ENCODE data around the gene CXorf66. TPM values are rescaled to one million over a fixed set of nuclear protein-coding genes. Genes with fewer than 3 reads are reported as not detected.

The CXorf66 gene
- total and polyA plus RNA-seq, 9 of the 15 experiments (the other 6 are each of a cell fraction or from before 2014, with no cell fraction given), result not detected

DNA sequence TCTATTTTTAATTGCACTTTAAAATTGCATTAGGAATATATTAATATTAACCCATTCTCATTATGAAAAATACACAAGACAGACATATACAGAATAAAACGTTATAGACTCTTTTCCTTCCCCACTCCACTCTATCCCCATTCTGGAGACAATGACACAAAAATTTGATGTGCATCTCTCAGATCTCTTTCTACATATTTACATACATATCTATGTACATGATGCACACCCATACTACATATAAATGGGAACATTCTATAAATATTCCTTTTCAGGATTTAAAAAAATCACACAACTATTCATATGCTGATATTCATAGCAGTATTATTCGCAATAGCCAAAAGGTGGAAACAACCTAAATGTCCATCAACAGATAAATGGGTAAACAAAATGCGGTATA lies 2.4 kb upstream of the CXorf66 start:
- intact Hi-C loops (cut with micrococcal nuclease), result loop anchor here (10.0 kb wide), 1 partner anchor 383 kb away; no protein-coding TSS in a partner anchor
- TF ChIP-seq MYC (IDR thresholded peaks at IDR 0.05; ENCODE audit: low read depth, low read length), result no peak
- no peak for TF ChIP-seq MYC (CRISPR knock-in tag; IDR thresholded peaks at IDR 0.05; ENCODE audit: borderline replicate concordance, low read depth)
- TF ChIP-seq, protein P1, sequence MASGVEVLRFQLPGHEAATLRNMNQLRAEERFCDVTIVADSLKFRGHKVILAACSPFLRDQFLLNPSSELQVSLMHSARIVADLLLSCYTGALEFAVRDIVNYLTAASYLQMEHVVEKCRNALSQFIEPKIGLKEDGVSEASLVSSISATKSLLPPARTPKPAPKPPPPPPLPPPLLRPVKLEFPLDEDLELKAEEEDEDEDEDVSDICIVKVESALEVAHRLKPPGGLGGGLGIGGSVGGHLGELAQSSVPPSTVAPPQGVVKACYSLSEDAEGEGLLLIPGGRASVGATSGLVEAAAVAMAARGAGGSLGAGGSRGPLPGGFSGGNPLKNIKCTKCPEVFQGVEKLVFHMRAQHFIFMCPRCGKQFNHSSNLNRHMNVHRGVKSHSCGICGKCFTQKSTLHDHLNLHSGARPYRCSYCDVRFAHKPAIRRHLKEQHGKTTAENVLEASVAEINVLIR (CRISPR knock-in tag; IDR thresholded peaks at IDR 0.05), result no peak
- TF ChIP-seq ZNF311 (CRISPR knock-in tag; IDR thresholded peaks at IDR 0.05), result no peak
- TF ChIP-seq EP400 (IDR thresholded peaks at IDR 0.05), result no peak
- TF ChIP-seq MTA2 (IDR thresholded peaks at IDR 0.05; ENCODE audit: low read depth), result no peak
- TF ChIP-seq, protein P2, sequence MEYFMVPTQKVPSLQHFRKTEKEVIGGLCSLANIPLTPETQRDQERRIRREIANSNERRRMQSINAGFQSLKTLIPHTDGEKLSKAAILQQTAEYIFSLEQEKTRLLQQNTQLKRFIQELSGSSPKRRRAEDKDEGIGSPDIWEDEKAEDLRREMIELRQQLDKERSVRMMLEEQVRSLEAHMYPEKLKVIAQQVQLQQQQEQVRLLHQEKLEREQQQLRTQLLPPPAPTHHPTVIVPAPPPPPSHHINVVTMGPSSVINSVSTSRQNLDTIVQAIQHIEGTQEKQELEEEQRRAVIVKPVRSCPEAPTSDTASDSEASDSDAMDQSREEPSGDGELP (CRISPR knock-in tag; IDR thresholded peaks at IDR 0.05; ENCODE audit: borderline replicate concordance), result no peak
- no peak for TF ChIP-seq HDAC8 (tag; IDR thresholded peaks at IDR 0.05)
- TF ChIP-seq RFX7 (CRISPR knock-in tag; IDR thresholded peaks at IDR 0.05), result no peak
- no peak for TF ChIP-seq STAT5B (CRISPR knock-in tag; IDR thresholded peaks at IDR 0.05)
- TF ChIP-seq, protein P3, sequence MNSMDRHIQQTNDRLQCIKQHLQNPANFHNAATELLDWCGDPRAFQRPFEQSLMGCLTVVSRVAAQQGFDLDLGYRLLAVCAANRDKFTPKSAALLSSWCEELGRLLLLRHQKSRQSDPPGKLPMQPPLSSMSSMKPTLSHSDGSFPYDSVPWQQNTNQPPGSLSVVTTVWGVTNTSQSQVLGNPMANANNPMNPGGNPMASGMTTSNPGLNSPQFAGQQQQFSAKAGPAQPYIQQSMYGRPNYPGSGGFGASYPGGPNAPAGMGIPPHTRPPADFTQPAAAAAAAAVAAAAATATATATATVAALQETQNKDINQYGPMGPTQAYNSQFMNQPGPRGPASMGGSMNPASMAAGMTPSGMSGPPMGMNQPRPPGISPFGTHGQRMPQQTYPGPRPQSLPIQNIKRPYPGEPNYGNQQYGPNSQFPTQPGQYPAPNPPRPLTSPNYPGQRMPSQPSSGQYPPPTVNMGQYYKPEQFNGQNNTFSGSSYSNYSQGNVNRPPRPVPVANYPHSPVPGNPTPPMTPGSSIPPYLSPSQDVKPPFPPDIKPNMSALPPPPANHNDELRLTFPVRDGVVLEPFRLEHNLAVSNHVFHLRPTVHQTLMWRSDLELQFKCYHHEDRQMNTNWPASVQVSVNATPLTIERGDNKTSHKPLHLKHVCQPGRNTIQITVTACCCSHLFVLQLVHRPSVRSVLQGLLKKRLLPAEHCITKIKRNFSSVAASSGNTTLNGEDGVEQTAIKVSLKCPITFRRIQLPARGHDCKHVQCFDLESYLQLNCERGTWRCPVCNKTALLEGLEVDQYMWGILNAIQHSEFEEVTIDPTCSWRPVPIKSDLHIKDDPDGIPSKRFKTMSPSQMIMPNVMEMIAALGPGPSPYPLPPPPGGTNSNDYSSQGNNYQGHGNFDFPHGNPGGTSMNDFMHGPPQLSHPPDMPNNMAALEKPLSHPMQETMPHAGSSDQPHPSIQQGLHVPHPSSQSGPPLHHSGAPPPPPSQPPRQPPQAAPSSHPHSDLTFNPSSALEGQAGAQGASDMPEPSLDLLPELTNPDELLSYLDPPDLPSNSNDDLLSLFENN (IDR thresholded peaks at IDR 0.05; ENCODE audit: low read depth in 2 of 2, low read length in 2 of 2), result no peak
- TF ChIP-seq SMARCB1 (IDR thresholded peaks at IDR 0.05; ENCODE audit: insufficient read length, low read depth), result no peak
- TF ChIP-seq ZBTB17 (CRISPR knock-in tag; IDR thresholded peaks at IDR 0.05), result no peak
- TF ChIP-seq ZNF165 (CRISPR knock-in tag; IDR thresholded peaks at IDR 0.05; ENCODE audit: borderline replicate concordance), result no peak
- no peak for TF ChIP-seq HDAC2 (IDR thresholded peaks at IDR 0.05)
- no peak for TF ChIP-seq NFIX (CRISPR knock-in tag; IDR thresholded peaks at IDR 0.05; ENCODE audit: low read depth)
- no peak for TF ChIP-seq ZFP30 (CRISPR knock-in tag; IDR thresholded peaks at IDR 0.05; ENCODE audit: borderline replicate concordance)
- TF ChIP-seq, protein P4, sequence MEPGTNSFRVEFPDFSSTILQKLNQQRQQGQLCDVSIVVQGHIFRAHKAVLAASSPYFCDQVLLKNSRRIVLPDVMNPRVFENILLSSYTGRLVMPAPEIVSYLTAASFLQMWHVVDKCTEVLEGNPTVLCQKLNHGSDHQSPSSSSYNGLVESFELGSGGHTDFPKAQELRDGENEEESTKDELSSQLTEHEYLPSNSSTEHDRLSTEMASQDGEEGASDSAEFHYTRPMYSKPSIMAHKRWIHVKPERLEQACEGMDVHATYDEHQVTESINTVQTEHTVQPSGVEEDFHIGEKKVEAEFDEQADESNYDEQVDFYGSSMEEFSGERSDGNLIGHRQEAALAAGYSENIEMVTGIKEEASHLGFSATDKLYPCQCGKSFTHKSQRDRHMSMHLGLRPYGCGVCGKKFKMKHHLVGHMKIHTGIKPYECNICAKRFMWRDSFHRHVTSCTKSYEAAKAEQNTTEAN (CRISPR knock-in tag; IDR thresholded peaks at IDR 0.05), result no peak
- Histone ChIP-seq H3K9me1 (ENCODE audit: control insufficient read depth, insufficient read depth, low read length) (no peaks in the 10 kb centered on the region), H3K79me2 (ENCODE audit: control insufficient read depth, insufficient read depth, low read length) (no peaks in the 10 kb centered on the region), H4K20me1 (replicated peaks; ENCODE audit: control insufficient read depth, insufficient read depth, low read length) (no peaks in the 10 kb centered on the region), H3K9me3 (replicated peaks; ENCODE audit: control insufficient read depth, insufficient read depth, low read depth, low read length) (no peaks in the 10 kb centered on the region), H2AFZ (ENCODE audit: low read depth, low read length) (no peak overlapping the region), H3K36me3 (ENCODE audit: control insufficient read depth, insufficient read depth, low read length) (no peaks in the 10 kb centered on the region), H3K27ac (ENCODE audit: extremely low read depth, low read depth, low read length) (no peak overlapping the region), H3K4me1 (replicated peaks in 1 of 2; ENCODE audit: control insufficient read depth in 2 of 2, insufficient read depth in 2 of 2, low read length in 2 of 2) (no peaks in the 10 kb centered on the region), H3K4me3 (no peak overlapping the region), H3K4me2 (ENCODE audit: insufficient read depth, low read length) (no peak overlapping the region), H3K9ac (ENCODE audit: insufficient read depth in 1 of 2, low read depth in 2 of 2, low read length in 2 of 2) (no peak overlapping the region), H3K27me3 (ENCODE audit: control insufficient read depth in 2 of 2, insufficient read depth in 2 of 2, low read length in 2 of 2) (no peaks in the 10 kb centered on the region)
- FAIRE-seq (no peak), ATAC-seq (no peak), DNase-seq (ENCODE audit: extremely low read depth in 1 of 4, low spot score in 3 of 4) (no peak)
- in situ Hi-C loops (cut with MboI), result no loop called here
- POLR2A ChIA-PET, result no interaction called here
- CTCF ChIA-PET (ENCODE audit: low intra/inter-chr PET ratio), result no interaction called here
- no TSS peak for BruUV-seq (replicated peaks)
- WGBS (ENCODE audit: insufficient coverage, low coverage, missing lambda C conversion rate), result 6% methylated on average over 3 of the region's 3 CpGs

Measured in K562 (cell line).